PC-3 (cell line): ENCODE measurements around the gene ABCG8.

Experiments used
- EZH2 ChIP-seq: fragments of 300-600 bp; sonication (generic); IDR thresholded peaks from one replicate; pipeline ENCODE4 v1.6.1; 2017; ENCODE audit warnings: antibody characterized with exemption, mild to moderate bottlenecking, low read length; ENCODE audit not compliant: unreplicated experiment
- TF ChIP-seq, protein P1 (sequence below): fragments of 300-600 bp; sonication (generic); conservative IDR thresholded peaks from 2 replicates; pipeline ENCODE4 v1.5.1; 2017; ENCODE audit warnings: antibody characterized with exemption, low read depth, mild to moderate bottlenecking, low read length

DNA sequence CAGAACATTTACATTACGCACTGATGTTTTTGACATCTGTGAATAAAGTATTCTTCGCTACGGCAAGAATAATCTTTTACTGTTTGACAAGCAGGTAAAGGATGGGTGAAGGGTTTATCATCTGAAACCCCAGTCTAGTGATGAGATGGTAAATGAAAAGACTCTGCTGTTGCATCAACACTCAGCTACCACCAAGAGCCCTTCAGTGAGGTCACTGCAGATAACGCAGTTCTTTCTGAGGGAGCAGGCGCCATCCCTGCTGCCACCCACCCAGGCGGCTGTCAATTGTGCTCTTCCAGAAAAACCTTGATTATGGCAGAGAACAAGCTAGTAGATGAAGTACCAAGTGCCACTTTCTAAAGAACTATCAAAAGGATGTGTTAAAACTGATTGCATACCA, 58.7 kb downstream of the ABCG8 start:
- TF ChIP-seq, protein P1, sequence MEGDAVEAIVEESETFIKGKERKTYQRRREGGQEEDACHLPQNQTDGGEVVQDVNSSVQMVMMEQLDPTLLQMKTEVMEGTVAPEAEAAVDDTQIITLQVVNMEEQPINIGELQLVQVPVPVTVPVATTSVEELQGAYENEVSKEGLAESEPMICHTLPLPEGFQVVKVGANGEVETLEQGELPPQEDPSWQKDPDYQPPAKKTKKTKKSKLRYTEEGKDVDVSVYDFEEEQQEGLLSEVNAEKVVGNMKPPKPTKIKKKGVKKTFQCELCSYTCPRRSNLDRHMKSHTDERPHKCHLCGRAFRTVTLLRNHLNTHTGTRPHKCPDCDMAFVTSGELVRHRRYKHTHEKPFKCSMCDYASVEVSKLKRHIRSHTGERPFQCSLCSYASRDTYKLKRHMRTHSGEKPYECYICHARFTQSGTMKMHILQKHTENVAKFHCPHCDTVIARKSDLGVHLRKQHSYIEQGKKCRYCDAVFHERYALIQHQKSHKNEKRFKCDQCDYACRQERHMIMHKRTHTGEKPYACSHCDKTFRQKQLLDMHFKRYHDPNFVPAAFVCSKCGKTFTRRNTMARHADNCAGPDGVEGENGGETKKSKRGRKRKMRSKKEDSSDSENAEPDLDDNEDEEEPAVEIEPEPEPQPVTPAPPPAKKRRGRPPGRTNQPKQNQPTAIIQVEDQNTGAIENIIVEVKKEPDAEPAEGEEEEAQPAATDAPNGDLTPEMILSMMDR: no peak
- TF ChIP-seq EZH2: no peak
